Calu3 (cell line): ENCODE results near the gene SCLY. TPM values are rescaled to one million over a fixed set of nuclear protein-coding genes. Genes with fewer than 3 reads are reported as not detected.

Experiments
- BruUV-seq: library from RNA; stranded (reverse); fragments of 400-500 nt; replicated peaks from 2 replicates; lab custom pipeline; 2021; lab: Mats Ljungman, UMichigan
- CTCF ChIA-PET: fragments of 300-600 bp; sonication (Branson Sonifier 250); formaldehyde crosslinking; loops from one replicate; lab custom pipeline; 2022; ENCODE audit warnings: antibody characterized with exemption; lab: Charles Lee
- DNase-seq: peaks from one replicate; pipeline ENCODE4 v3.0.0; 2022
- H3K27ac Mint-ChIP-seq: one replicate; pipeline ENCODE4 v1.8.0; 2022; ENCODE audit warnings: mixed read lengths; ENCODE audit not compliant: unreplicated experiment
- H3K27me3 Mint-ChIP-seq: one replicate; pipeline ENCODE4 v1.8.0; 2022; ENCODE audit warnings: mixed read lengths; ENCODE audit not compliant: unreplicated experiment
- H3K36me3 Mint-ChIP-seq: one replicate; pipeline ENCODE4 v1.8.0; 2022; ENCODE audit warnings: mild to moderate bottlenecking, moderate library complexity, mixed read lengths; ENCODE audit not compliant: insufficient read depth, unreplicated experiment
- H3K4me1 Mint-ChIP-seq: one replicate; pipeline ENCODE4 v1.8.0; 2022; ENCODE audit warnings: mild to moderate bottlenecking, low read depth, mixed read lengths; ENCODE audit not compliant: unreplicated experiment
- H3K4me3 Mint-ChIP-seq: one replicate; pipeline ENCODE4 v1.8.0; 2022; ENCODE audit warnings: mild to moderate bottlenecking, low read depth, moderate library complexity, mixed read lengths; ENCODE audit not compliant: unreplicated experiment
- H3K9me3 Mint-ChIP-seq: one replicate; pipeline ENCODE4 v1.8.0; 2022; ENCODE audit warnings: low read depth, mixed read lengths; ENCODE audit not compliant: unreplicated experiment
- CTCF ChIP-seq: fragments of 200-600 bp; IDR thresholded peaks from one replicate; pipeline ENCODE4 v1.8.0; 2022; ENCODE audit warnings: antibody characterized with exemption; ENCODE audit not compliant: unreplicated experiment
- intact Hi-C: fragments of 100-400 bp; cut with micrococcal nuclease; formaldehyde crosslinking; loops from one replicate; pipeline ENCODE4 v1.10.0; 2022; ENCODE audit not compliant: unreplicated experiment
- total RNA-seq: library from RNA; stranded (reverse); gene quantifications from 2 replicates; pipeline ENCODE4 v1.2.3, GENCODE V29; 2022

Gene SCLY
- total RNA-seq, 1 experiment from 2014 or later, result 37.5 TPM

- Mint-ChIP-seq H3K27me3 (no peaks in the 10 kb centered on the region), H3K36me3 (peaks cover 10% of the 10 kb centered on the region), H3K27ac (no peak overlapping the region), H3K4me3 (no peak overlapping the region), H3K9me3 (no peaks in the 10 kb centered on the region), H3K4me1 (peaks cover 28% of the 10 kb centered on the region)
- no peak for DNase-seq
- BruUV-seq, result no TSS peak
- peak; percentile 64 for TF ChIP-seq CTCF
- intact Hi-C loops, result loop anchor here (5.0 kb wide), 1 partner anchor 77 kb away; the partner anchor contains the start of gene SCLY
- CTCF ChIA-PET, result no interaction called here
These were observed 78.6 kb downstream of the SCLY start for GRCh38 chr2:238139196-238140039.

GRCh38 chr2:238140040-238140439 lies 79.2 kb downstream of the SCLY start:
- no peaks in the 10 kb centered on the region for H3K27me3 Mint-ChIP-seq
- no peaks in the 10 kb centered on the region for H3K9me3 Mint-ChIP-seq
- CTCF ChIA-PET, result no interaction called here
- no peak for TF ChIP-seq CTCF
- DNase-seq, result no peak
- H3K4me3 Mint-ChIP-seq, result no peak overlapping the region
- H3K27ac Mint-ChIP-seq, result no peak overlapping the region
- H3K36me3 Mint-ChIP-seq, result peaks cover 10% of the 10 kb centered on the region
- no TSS peak for BruUV-seq
- intact Hi-C loops, result loop anchor here (5.0 kb wide), 1 partner anchor 78 kb away; the partner anchor contains the start of gene SCLY
- peaks cover 28% of the 10 kb centered on the region for H3K4me1 Mint-ChIP-seq

GRCh38 chr2:238140721-238141540 lies 80.1 kb downstream of the SCLY start:
- CTCF ChIA-PET, result interaction anchor here (0.5 to 1.2 kb wide), 2 partner anchors 79 to 628 kb away, joined by 3 to 4 read pairs; no protein-coding TSS in a partner anchor
- H3K9me3 Mint-ChIP-seq, result no peaks in the 10 kb centered on the region
- intact Hi-C loops, result loop anchor here (5.0 kb wide), 1 partner anchor 79 kb away; the partner anchor contains the start of gene SCLY
- peaks cover 28% of the 10 kb centered on the region for H3K4me1 Mint-ChIP-seq
- H3K4me3 Mint-ChIP-seq, result no peak overlapping the region
- TF ChIP-seq CTCF, result no peak
- H3K27ac Mint-ChIP-seq, result peak overlapping the region; percentile 42
- no TSS peak for BruUV-seq
- no peak for DNase-seq
- H3K27me3 Mint-ChIP-seq, result no peaks in the 10 kb centered on the region
- H3K36me3 Mint-ChIP-seq, result peaks cover 10% of the 10 kb centered on the region
